Thoracic aorta (tissue), 2 donors: Measurements from ENCODE around the gene TMEM91. TPM values are rescaled to one million over a fixed set of nuclear protein-coding genes. Genes with fewer than 3 reads are reported as not detected.
A peak's percentile ranks its signal among the peaks of the same experiment; 100 is the strongest.

Experiments
- ATAC-seq: fragments of 150-250 bp; one replicate; pipeline ENCODE4 v1.8.0; 2017; ENCODE audit warnings: low read depth; ENCODE audit not compliant: insufficient number of reproducible peaks, low FRiP score
- DNase-seq: peaks from one replicate; pipeline ENCODE4 v3.0.0-alpha.2; 2020; ENCODE audit warnings: low spot score
- H3K27ac ChIP-seq, 2 donors: fragments of 200-600 bp; sonication (generic); 1 replicate in 1 of 2; 2 replicates in 1 of 2; pipeline ENCODE4 v1.5.1; 2016; ENCODE audit warnings: mild to moderate bottlenecking in 2 of 2, moderate library complexity in 2 of 2
- H3K27me3 ChIP-seq: fragments of 200-600 bp; sonication (generic); replicated peaks from 2 replicates; pipeline ENCODE4 v1.6.0; 2016; ENCODE audit warnings: mild to moderate bottlenecking; ENCODE audit not compliant: insufficient read depth
- H3K36me3 ChIP-seq: fragments of 200-600 bp; sonication (generic); one replicate; pipeline ENCODE4 v1.5.1; 2016
- H3K4me1 ChIP-seq, 2 donors: fragments of 200-600 bp; sonication (generic); 1 replicate in 1 of 2; 2 replicates in 1 of 2; pipeline versions ENCODE4 v1.5.1 to v1.6.0; 2016; ENCODE audit warnings: low read depth in 2 of 2, mild to moderate bottlenecking in 1 of 2; ENCODE audit not compliant: control insufficient read depth in 1 of 2
- H3K4me3 ChIP-seq: fragments of 200-600 bp; sonication (generic); 2 replicates; pipeline ENCODE4 v1.5.1; 2016; ENCODE audit warnings: mild to moderate bottlenecking
- H3K9me3 ChIP-seq: fragments of 200-600 bp; sonication (generic); 2 replicates; pipeline ENCODE4 v1.5.1; 2016
- total RNA-seq, 2 donors: library from RNA; depleted of rRNA; stranded (reverse); fragments of >200 nt; gene quantifications; one replicate each; pipeline versions ENCODE4 v1.1.0 to v1.2.3, GENCODE V29; 2016
- TF ChIP-seq, protein P1 (sequence below): fragments of 200-600 bp; sonication (generic); IDR thresholded peaks from one replicate; pipeline ENCODE4 v1.5.1; 2019; ENCODE audit warnings: antibody characterized with exemption

The TMEM91 gene
- 10 to 100 TPM; 20.0 to 44.0 TPM for total RNA-seq

- Histone ChIP-seq H3K27ac (peak within 1 kb of the TSS; percentile 75 to 77), H3K27me3 (no peaks in the 10 kb centered on the region), H3K36me3 (no peaks in the 10 kb centered on the region), H3K9me3 (no peaks in the 10 kb centered on the region), H3K4me1 (peaks cover 19 to 22% of the 10 kb centered on the region in 2 donors), H3K4me3 (peak within 1 kb of the TSS; percentile 88)
- TF ChIP-seq, protein P1, sequence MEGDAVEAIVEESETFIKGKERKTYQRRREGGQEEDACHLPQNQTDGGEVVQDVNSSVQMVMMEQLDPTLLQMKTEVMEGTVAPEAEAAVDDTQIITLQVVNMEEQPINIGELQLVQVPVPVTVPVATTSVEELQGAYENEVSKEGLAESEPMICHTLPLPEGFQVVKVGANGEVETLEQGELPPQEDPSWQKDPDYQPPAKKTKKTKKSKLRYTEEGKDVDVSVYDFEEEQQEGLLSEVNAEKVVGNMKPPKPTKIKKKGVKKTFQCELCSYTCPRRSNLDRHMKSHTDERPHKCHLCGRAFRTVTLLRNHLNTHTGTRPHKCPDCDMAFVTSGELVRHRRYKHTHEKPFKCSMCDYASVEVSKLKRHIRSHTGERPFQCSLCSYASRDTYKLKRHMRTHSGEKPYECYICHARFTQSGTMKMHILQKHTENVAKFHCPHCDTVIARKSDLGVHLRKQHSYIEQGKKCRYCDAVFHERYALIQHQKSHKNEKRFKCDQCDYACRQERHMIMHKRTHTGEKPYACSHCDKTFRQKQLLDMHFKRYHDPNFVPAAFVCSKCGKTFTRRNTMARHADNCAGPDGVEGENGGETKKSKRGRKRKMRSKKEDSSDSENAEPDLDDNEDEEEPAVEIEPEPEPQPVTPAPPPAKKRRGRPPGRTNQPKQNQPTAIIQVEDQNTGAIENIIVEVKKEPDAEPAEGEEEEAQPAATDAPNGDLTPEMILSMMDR: no peak
- no peak for ATAC-seq
- DNase-seq: no peak
Observed at GRCh38 chr19:41376241-41376997, at the start of gene TMEM91. TSS of gene TMEM91 (plus strand) at chr19:41376533. CDS start at chr19:41378310, 1,777 bp downstream.

DNA sequence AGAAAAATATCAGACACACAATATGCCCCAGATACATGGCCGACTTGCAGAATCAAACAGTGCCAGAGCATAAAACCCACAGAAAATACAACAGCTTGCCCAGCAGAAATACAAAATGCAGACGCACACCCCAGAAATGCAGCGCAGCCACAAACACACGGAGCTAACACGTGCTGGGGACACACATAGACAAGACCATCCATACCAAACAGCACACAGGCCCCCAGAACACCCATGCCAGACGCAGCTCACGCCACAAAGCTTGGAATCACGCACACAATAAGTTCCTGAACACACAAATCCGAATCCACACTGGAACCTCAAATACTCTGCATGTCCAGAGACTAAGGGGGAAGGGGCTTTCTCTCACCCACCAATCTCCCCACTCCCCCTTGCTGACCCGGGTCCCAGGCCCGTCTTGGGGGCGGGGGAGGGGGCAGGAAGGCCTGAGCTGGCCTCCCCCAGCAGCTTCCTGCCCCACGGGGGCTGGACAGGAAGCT lies 49.2 kb upstream of the TMEM91 start:
- Histone ChIP-seq H3K4me1 (peaks cover 40 to 52% of the 10 kb centered on the region in 2 donors), H3K36me3 (peaks cover 16% of the 10 kb centered on the region)

DNA sequence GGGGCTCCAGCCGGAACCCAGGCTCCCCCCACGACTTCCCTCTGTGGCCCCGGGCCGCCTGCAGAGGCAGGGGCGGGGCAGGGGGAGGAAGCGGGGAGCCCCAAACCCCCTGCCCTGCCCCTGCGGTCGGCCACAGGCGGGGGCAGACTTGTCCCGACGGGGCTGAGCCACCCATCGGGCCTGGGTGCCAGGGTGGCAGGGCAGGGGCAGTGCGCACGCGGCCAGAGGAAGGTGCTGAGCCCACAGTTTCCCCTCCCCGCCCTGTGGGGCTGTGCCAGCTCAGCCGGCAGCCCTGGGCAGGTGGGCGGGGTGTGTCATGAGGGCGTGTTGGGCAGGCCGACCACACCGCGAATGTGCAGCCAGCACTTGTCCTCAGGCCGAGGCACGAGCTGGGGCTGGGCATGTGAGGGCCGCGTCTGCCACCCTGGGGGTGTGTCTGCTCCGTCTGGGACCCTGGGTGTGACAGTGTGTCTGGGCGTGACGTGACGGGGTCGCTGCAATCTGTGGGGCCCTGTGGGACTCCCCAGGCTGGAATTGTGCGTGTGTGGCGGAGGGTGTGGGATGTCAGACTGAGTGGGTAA lies 48.7 kb upstream of the TMEM91 start:
- Histone ChIP-seq H3K27ac (peak overlapping the region; percentile 96 to 99), H3K4me1 (peaks cover 35 to 47% of the 10 kb centered on the region in 2 donors), H3K4me3 (peak overlapping the region; percentile 46), H3K36me3 (peaks cover 18% of the 10 kb centered on the region), H3K9me3 (no peaks in the 10 kb centered on the region), H3K27me3 (no peaks in the 10 kb centered on the region)
- DNase-seq (no peak), ATAC-seq (no peak)
- TF ChIP-seq, protein P1: no peak

More for the DNA sequence above, 49.2 kb upstream of the TMEM91 start:
- no peaks in the 10 kb centered on the region for H3K27me3 ChIP-seq
- H3K4me3 ChIP-seq: peak overlapping the region; percentile 46
- H3K9me3 ChIP-seq: no peaks in the 10 kb centered on the region
- TF ChIP-seq, protein P1: no peak
- no peak for ATAC-seq
- peak overlapping the region; percentile 96 to 99 for H3K27ac ChIP-seq
- DNase-seq: no peak

DNA sequence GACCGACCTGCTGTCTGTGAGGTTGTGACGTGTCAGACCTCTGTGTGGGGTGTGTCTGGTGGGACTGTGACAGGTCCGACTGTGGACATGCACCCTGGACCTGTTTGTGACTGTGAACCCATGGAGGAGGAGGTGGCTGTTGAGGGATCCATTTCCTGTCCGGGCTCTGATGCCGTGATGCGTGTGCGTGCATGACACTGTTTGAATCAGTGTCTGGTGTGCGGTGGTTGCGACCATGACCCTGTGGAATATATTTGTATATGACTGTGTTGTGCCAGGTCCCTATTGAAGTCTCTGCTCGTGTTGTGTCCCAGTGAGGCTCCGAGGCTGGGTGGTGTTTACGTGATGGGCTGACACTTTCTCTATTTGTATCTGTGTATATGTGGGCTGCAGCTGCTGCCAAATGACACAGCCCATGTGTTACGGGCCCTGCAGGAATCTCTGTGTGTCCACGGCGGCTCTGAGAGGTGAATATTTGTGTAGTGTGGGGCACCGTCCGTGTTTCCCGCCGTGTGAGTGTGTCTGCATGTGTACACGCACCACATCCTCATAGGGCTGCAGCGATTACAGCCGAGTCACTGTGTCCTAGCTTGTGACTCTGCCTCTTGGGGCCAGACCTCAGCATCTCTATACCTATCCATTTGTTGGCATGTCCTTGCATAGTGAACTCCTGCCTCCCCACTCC lies 48.0 kb upstream of the TMEM91 start:
- no peak for DNase-seq
- peak overlapping the region; percentile 96 to 99 for H3K27ac ChIP-seq
- TF ChIP-seq, protein P1: no peak
- no peaks in the 10 kb centered on the region for H3K9me3 ChIP-seq
- H3K27me3 ChIP-seq: no peaks in the 10 kb centered on the region
- peaks cover 30 to 40% of the 10 kb centered on the region in 2 donors for H3K4me1 ChIP-seq
- H3K36me3 ChIP-seq: peaks cover 18% of the 10 kb centered on the region
- peak overlapping the region; percentile 46 for H3K4me3 ChIP-seq
- no peak for ATAC-seq

DNA sequence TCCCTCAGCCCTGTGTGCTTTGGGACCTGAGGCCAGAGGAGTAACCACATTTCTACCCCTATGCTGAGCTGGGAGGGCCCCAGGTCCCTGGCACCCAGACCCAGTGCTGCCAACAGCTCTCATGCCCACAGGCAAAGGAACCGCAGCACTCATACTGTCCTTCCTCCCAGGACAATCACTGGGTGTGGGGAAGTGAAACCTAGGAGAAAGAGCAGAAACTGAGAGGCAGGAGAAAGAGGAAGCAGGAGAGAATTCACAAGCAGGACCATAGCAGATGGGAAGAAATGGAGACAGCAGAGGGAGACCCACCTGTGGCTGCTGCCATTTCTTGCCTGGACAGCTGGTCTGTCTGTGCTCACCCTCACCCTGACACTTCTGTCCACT lies 47.5 kb upstream of the TMEM91 start:
- no peak overlapping the region for H3K27ac ChIP-seq
- H3K9me3 ChIP-seq: no peaks in the 10 kb centered on the region
- TF ChIP-seq, protein P1: no peak
- DNase-seq (no peak), ATAC-seq (no peak)
- H3K4me1 ChIP-seq: peaks cover 24 to 35% of the 10 kb centered on the region in 2 donors
- peaks cover 18% of the 10 kb centered on the region for H3K36me3 ChIP-seq
- no peaks in the 10 kb centered on the region for H3K27me3 ChIP-seq
- H3K4me3 ChIP-seq: no peak overlapping the region
